Esophagus muscularis mucosa (tissue), 4 donors: ENCODE data around the gene C4orf50. TPM values are rescaled to one million over a fixed set of nuclear protein-coding genes. Genes with fewer than 3 reads are reported as not detected.

Source experiments
- DNase-seq: peaks from one replicate; pipeline ENCODE4 v3.0.0-alpha.2; 2017; ENCODE audit errors: extremely low spot score
- H3K27ac ChIP-seq, 4 donors: fragments of 200-600 bp; sonication (generic); replicated peaks in 1 of 4; 1 replicate in 3 of 4; 2 replicates in 1 of 4; pipeline ENCODE4 v1.5.1; 2016 to 2019; ENCODE audit warnings: mild to moderate bottlenecking in 1 of 4
- H3K27me3 ChIP-seq, 4 donors: fragments of 200-600 bp; sonication (generic); one replicate each; pipeline versions ENCODE4 v1.5.1 to v1.6.0; 2016 to 2019
- H3K36me3 ChIP-seq, 4 donors: fragments of 200-600 bp; sonication (generic); one replicate each; pipeline ENCODE4 v1.5.1; 2016 to 2019
- H3K4me1 ChIP-seq, 4 donors: fragments of 200-600 bp; sonication (generic); one replicate each; pipeline ENCODE4 v1.5.1; 2016 to 2019
- H3K4me3 ChIP-seq, 4 donors: fragments of 200-600 bp; sonication (generic); 1 replicate in 2 of 4; 2 replicates in 2 of 4; pipeline ENCODE4 v1.5.1; 2016 to 2019; ENCODE audit warnings: mild to moderate bottlenecking in 4 of 4, moderate library complexity in 1 of 4
- H3K9me3 ChIP-seq, 4 donors: fragments of 200-600 bp; sonication (generic); 1 replicate in 3 of 4; 2 replicates in 1 of 4; pipeline ENCODE4 v1.5.1; 2016 to 2019
- CTCF ChIP-seq, 3 experiments: fragments of 200-600 bp in 2 of 3; fragments of 450-650 bp in 1 of 3; sonication (generic) in 2 of 3; IDR thresholded peaks; one replicate each; pipeline ENCODE4 v1.5.1; 2017 to 2019; ENCODE audit warnings: antibody characterized with exemption in 3 of 3, mild to moderate bottlenecking in 2 of 3, moderate library complexity in 1 of 3
- EP300 ChIP-seq: sonication (generic); formaldehyde crosslinking; IDR thresholded peaks from one replicate; pipeline ENCODE4 v1.6.1; 2017; ENCODE audit warnings: antibody characterized with exemption
- POLR2A ChIP-seq: fragments of 450-650 bp; IDR thresholded peaks from one replicate; pipeline ENCODE4 v1.6.1; 2017; ENCODE audit warnings: antibody characterized with exemption, moderate library complexity, mild to moderate bottlenecking, low read depth
- POLR2AphosphoS5 ChIP-seq, 2 donors: sonication (generic); formaldehyde crosslinking; IDR thresholded peaks; one replicate each; pipeline ENCODE4 v1.6.1; 2017; ENCODE audit warnings: antibody characterized with exemption in 2 of 2
- WGBS: methylation state at CpG from one replicate; pipeline ENCODE4 v1.1.5; 2018; 5-methylcytosine and 5-hydroxymethylcytosine counted together
- intact Hi-C: fragments of 100-400 bp; cut with DNase I; formaldehyde crosslinking; loops from one replicate; pipeline ENCODE4 v1.15.1; 2023
- total RNA-seq, 4 donors: library from RNA; depleted of rRNA; stranded (reverse); fragments of >200 nt; gene quantifications; one replicate each; pipeline versions ENCODE4 v1.1.0 to v1.2.1, GENCODE V29; 2016

The C4orf50 gene
- total RNA-seq, 4 donors from 2014 or later: 0.11 to 0.42 (median 0.26) TPM

DNA sequence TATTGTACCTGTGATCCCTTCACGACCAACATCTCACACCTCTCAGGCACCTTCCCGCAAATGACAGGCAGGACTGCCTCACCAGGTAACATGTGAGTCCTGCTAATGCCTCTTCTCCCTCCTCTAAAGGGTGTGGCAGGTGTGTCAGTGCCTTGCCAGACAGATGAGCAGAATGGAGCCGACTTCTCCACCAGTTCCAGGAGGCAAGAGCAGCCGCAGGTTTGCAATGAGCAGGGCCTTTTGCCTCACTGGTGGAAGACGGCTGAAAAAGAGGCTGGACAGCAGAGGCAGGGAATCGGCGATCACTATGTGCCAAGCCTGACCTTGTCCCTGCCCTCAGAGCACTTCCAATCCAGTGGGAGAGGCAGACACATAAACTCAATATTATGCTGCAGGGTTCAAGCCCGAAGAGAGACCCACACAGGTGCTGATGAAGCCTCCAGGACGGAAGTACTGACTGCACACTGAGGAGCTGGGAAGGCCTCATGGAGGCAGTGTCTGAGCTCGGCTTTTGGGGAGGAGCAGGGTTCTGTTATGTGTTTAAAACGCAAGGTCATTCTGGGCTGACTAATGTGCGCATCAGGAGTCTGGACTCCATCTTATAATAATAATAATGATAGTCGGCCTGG lies 57.9 kb downstream of the C4orf50 start:
- H3K4me1 ChIP-seq: peaks cover 0 to 9% (median 2%) of the 10 kb centered on the region in 4 donors
- intact Hi-C loops: no loop called here
- 93% methylated on average over 10 of the region's 13 CpGs for WGBS
- H3K36me3 ChIP-seq: no peaks in the 10 kb centered on the region
- H3K27ac ChIP-seq: no peak overlapping the region
- H3K27me3 ChIP-seq: peaks cover 0 to 64% (median 0%) of the 10 kb centered on the region in 4 donors
- no peaks in the 10 kb centered on the region for H3K9me3 ChIP-seq
- H3K4me3 ChIP-seq: no peak overlapping the region
- TF ChIP-seq POLR2A: no peak
- no peak for TF ChIP-seq CTCF (IDR thresholded peaks at IDR 0.05)
- TF ChIP-seq EP300: no peak
- no peak for TF ChIP-seq POLR2AphosphoS5 (IDR thresholded peaks at IDR 0.05)
- no peak for DNase-seq

DNA sequence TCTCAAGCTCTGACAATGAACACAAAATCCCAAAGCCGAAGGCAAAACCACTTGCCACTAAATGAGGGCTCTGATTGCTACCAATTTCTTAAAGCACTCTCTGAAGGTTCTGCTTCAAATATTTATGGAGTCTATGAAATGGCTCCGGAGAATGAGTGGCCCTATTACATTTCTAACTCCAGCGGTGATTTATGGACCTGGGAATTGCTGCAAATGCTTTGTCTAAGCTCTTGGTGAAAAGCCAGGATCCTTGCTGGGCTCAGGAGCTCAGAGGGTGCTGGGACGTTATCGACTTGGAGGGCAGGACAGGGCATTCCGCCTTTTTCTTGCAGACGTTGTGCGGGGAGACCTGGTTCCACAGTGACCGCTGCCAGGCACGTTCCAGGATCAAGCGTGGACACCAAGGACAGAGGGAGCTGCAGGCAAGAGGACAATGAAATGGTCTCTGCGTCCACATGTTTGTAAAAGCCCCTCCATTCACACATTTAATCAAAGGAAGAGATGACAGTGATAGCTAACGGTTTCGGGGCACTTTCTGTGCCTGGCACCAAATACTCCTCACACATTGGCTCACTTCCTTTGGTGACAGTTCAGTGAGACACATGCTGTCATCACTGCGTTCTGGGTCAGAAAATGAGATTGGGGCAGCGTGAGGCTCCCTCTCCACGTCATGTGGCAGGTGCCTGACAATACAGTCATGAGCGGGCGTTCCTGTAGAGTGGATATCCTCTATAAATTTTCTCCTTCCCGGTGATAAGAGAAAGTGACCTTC lies 58.8 kb downstream of the C4orf50 start:
- H3K36me3 ChIP-seq: no peaks in the 10 kb centered on the region
- no peak for DNase-seq
- no peaks in the 10 kb centered on the region for H3K9me3 ChIP-seq
- H3K27ac ChIP-seq: no peak overlapping the region
- H3K4me3 ChIP-seq: no peak overlapping the region
- WGBS: 75% methylated on average over 20 of the region's 20 CpGs
- peaks cover 0 to 65% (median 0%) of the 10 kb centered on the region in 4 donors for H3K27me3 ChIP-seq
- H3K4me1 ChIP-seq: peaks cover 0 to 9% (median 2%) of the 10 kb centered on the region in 4 donors
- TF ChIP-seq POLR2A (no peak), POLR2AphosphoS5 (IDR thresholded peaks at IDR 0.05) (no peak), CTCF (IDR thresholded peaks at IDR 0.05) (no peak), EP300 (no peak)
- intact Hi-C loops: no loop called here

DNA sequence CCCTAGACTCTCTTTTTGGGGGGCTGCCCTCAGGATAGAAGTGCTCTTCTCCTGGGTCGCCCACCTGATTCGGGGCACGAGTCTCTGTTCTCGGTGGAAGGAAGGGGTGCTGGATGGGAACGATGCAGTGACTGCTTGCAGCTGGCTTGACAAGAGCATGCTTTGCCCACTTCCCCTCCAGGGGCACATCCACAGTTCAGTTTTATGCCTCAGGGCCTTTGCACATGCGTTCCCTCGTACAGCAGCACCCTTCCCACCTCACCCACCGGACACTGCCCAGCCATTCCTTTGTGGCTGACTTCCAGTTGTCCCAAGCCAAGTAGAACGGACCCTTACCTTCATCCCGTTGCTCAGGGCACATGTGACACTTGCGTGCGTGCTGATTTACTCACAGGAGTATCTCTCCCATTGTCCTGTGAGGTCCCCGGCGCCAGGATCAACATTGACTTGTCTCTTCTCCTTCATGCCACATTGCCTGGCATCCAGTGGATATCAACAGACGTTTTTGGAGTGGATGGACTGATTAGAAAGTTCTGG lies 60.0 kb downstream of the C4orf50 start:
- Histone ChIP-seq H3K27me3 (peaks cover 0 to 77% (median 0%) of the 10 kb centered on the region in 4 donors), H3K4me1 (peaks cover 0 to 9% (median 2%) of the 10 kb centered on the region in 4 donors), H3K4me3 (no peak overlapping the region), H3K27ac (no peak overlapping the region), H3K36me3 (no peaks in the 10 kb centered on the region), H3K9me3 (no peaks in the 10 kb centered on the region)
- no peak for TF ChIP-seq CTCF (IDR thresholded peaks at IDR 0.05)
- no peak for TF ChIP-seq POLR2AphosphoS5 (IDR thresholded peaks at IDR 0.05)
- TF ChIP-seq EP300: no peak
- no peak for TF ChIP-seq POLR2A
- no peak for DNase-seq
- 85% methylated on average over 15 of the region's 15 CpGs for WGBS
- intact Hi-C loops: no loop called here

- Histone ChIP-seq H3K36me3 (no peaks in the 10 kb centered on the region), H3K9me3 (no peaks in the 10 kb centered on the region), H3K27me3 (peaks cover 0 to 85% (median under 1%) of the 10 kb centered on the region in 4 donors), H3K27ac (no peak overlapping the region), H3K4me3 (no peak overlapping the region), H3K4me1 (peaks cover 0 to 9% (median 2%) of the 10 kb centered on the region in 4 donors)
- 63% methylated on average over 14 of the region's 16 CpGs for WGBS
- intact Hi-C loops: no loop called here
- no peak for DNase-seq
- no peak for TF ChIP-seq POLR2AphosphoS5 (IDR thresholded peaks at IDR 0.05)
- no peak for TF ChIP-seq CTCF (IDR thresholded peaks at IDR 0.05)
- TF ChIP-seq EP300: no peak
- no peak for TF ChIP-seq POLR2A
Measured at GRCh38 chr4:5957076-5957475, 61.2 kb downstream of the C4orf50 start.
